GM23338 (cell line): Measurements from ENCODE around the gene FADD. TPM values are rescaled to one million over a fixed set of nuclear protein-coding genes. Genes with fewer than 3 reads are reported as not detected.

Source experiments
- ATAC-seq: fragments of 200-7000 bp; cut with Tn5 transposase; 3 replicates; pipeline ENCODE4 v1.9.1; 2020
- DNase-seq: peaks from one replicate; pipeline ENCODE4 v3.0.0-alpha.2; 2015; ENCODE audit warnings: low spot score
- H2AFZ ChIP-seq: fragments of 200-600 bp; sonication (generic); 2 replicates; pipeline ENCODE4 v1.8.0; 2016; ENCODE audit warnings: antibody characterized with exemption, mild to moderate bottlenecking, moderate library complexity
- H3F3A ChIP-seq: fragments of 200-600 bp; sonication (generic); replicated peaks from 2 replicates; pipeline ENCODE4 v1.8.0; 2017; ENCODE audit warnings: antibody characterized with exemption, mixed run types, low read depth
- H3K27ac ChIP-seq: fragments of 200-600 bp; sonication (generic); 2 replicates; pipeline ENCODE4 v1.6.1; 2016; ENCODE audit warnings: low read depth
- H3K27me3 ChIP-seq: fragments of 200-600 bp; sonication (generic); 2 replicates; pipeline ENCODE4 v1.8.0; 2016; ENCODE audit warnings: mild to moderate bottlenecking, mixed run types, moderate library complexity; ENCODE audit not compliant: insufficient read depth
- H3K36me3 ChIP-seq: fragments of 200-600 bp; sonication (generic); 2 replicates; pipeline ENCODE4 v1.8.0; 2016; ENCODE audit warnings: mild to moderate bottlenecking; ENCODE audit not compliant: insufficient read depth
- H3K4me1 ChIP-seq: fragments of 200-600 bp; sonication (generic); 2 replicates; pipeline ENCODE4 v1.8.0; 2016; ENCODE audit warnings: mild to moderate bottlenecking, moderate library complexity; ENCODE audit not compliant: insufficient read depth
- H3K4me2 ChIP-seq: fragments of 200-600 bp; sonication (generic); 2 replicates; pipeline ENCODE4 v1.7.1; 2017; ENCODE audit warnings: mixed run types
- H3K4me3 ChIP-seq: fragments of 200-600 bp; sonication (generic); 2 replicates; pipeline ENCODE4 v1.6.1; 2016; ENCODE audit warnings: mixed run types
- H3K79me2 ChIP-seq: fragments of 200-600 bp; sonication (generic); replicated peaks from 2 replicates; pipeline ENCODE4 v1.8.0; 2017; ENCODE audit warnings: mild to moderate bottlenecking; ENCODE audit not compliant: insufficient read depth
- H3K9me2 ChIP-seq: fragments of 200-600 bp; sonication (generic); 2 replicates; pipeline ENCODE4 v1.8.0; 2017; ENCODE audit not compliant: insufficient read depth
- H4K20me1 ChIP-seq: fragments of 200-600 bp; sonication (generic); replicated peaks from 2 replicates; pipeline ENCODE4 v1.8.0; 2017; ENCODE audit warnings: mild to moderate bottlenecking; ENCODE audit not compliant: insufficient read depth
- H3K27ac Mint-ChIP-seq: 2 replicates; pipeline ENCODE4 v1.8.0; 2020; ENCODE audit warnings: inconsistent platforms, mild to moderate bottlenecking, moderate library complexity, mixed read lengths
- H3K27me3 Mint-ChIP-seq: 3 replicates; pipeline ENCODE4 v1.8.0; 2022; ENCODE audit warnings: low read depth, mild to moderate bottlenecking, moderate library complexity, mixed read lengths, inconsistent platforms; ENCODE audit not compliant: insufficient read depth, poor library complexity
- H3K36me3 Mint-ChIP-seq: 3 replicates; pipeline ENCODE4 v1.8.0; 2021; ENCODE audit warnings: low read depth, mild to moderate bottlenecking, inconsistent platforms, moderate library complexity, mixed read lengths
- H3K4me1 Mint-ChIP-seq: 3 replicates; pipeline ENCODE4 v1.8.0; 2020; ENCODE audit warnings: mild to moderate bottlenecking, inconsistent platforms, mixed read lengths
- H3K4me3 Mint-ChIP-seq: 3 replicates; pipeline ENCODE4 v1.8.0; 2021; ENCODE audit warnings: moderate library complexity, mild to moderate bottlenecking, inconsistent platforms, mixed read lengths
- H3K9me3 Mint-ChIP-seq: 3 replicates; pipeline ENCODE4 v1.8.0; 2020; ENCODE audit warnings: moderate library complexity, mild to moderate bottlenecking, inconsistent platforms, mixed read lengths
- CREB1 ChIP-seq: fragments of 250-450 bp; sonication (Bioruptor Pico); IDR thresholded peaks from 2 replicates; pipeline ENCODE4 v1.5.0; 2020; ENCODE audit warnings: low read depth, mild to moderate bottlenecking, moderate library complexity
- CTCF ChIP-seq, 2 experiments: fragments of 200-600 bp in 1 of 2; sonication (generic) in 1 of 2; conservative IDR thresholded peaks; 2 replicates each; pipeline versions ENCODE4 v1.5.1 to v1.6.1; 2016 to 2017; ENCODE audit warnings: antibody characterized with exemption in 2 of 2, low read depth in 2 of 2, mild to moderate bottlenecking in 2 of 2, moderate library complexity in 1 of 2
- ETS1 ChIP-seq: IDR thresholded peaks from 2 replicates; pipeline ENCODE4 v1.6.1; 2016; ENCODE audit warnings: antibody characterized with exemption
- EZH2 ChIP-seq: fragments of 200-600 bp; sonication (generic); IDR thresholded peaks from one replicate; pipeline ENCODE4 v1.8.0; 2017; ENCODE audit warnings: antibody characterized with exemption, mild to moderate bottlenecking, low read depth; ENCODE audit not compliant: unreplicated experiment
- EZH2phosphoT487 ChIP-seq: fragments of 200-600 bp; sonication (generic); IDR thresholded peaks from one replicate; pipeline ENCODE4 v1.8.1; 2018; ENCODE audit warnings: antibody characterized with exemption; ENCODE audit not compliant: unreplicated experiment
- JUNB ChIP-seq: IDR thresholded peaks from one replicate; pipeline ENCODE4 v1.6.1; 2016; ENCODE audit warnings: antibody characterized with exemption; ENCODE audit not compliant: unreplicated experiment
- NANOG ChIP-seq: IDR thresholded peaks from 2 replicates; pipeline ENCODE4 v1.6.1; 2016; ENCODE audit warnings: antibody characterized with exemption, borderline replicate concordance
- POLR2AphosphoS5 ChIP-seq: IDR thresholded peaks from 2 replicates; pipeline ENCODE4 v1.6.1; 2016; ENCODE audit warnings: antibody characterized with exemption, low read depth
- REST ChIP-seq: IDR thresholded peaks from one replicate; pipeline ENCODE4 v1.6.1; 2018; ENCODE audit warnings: antibody characterized with exemption; ENCODE audit not compliant: unreplicated experiment
- STAT1 ChIP-seq: IDR thresholded peaks from one replicate; pipeline ENCODE4 v1.6.1; 2016; ENCODE audit warnings: antibody characterized with exemption; ENCODE audit not compliant: unreplicated experiment
- ZNF114 ChIP-seq: fragments of 250-450 bp; sonication (Bioruptor Pico); IDR thresholded peaks from 2 replicates; pipeline ENCODE4 v1.5.0; 2020; ENCODE audit warnings: mild to moderate bottlenecking, moderate library complexity
- ZNF331 ChIP-seq: fragments of 250-450 bp; sonication (Bioruptor Pico); IDR thresholded peaks from 2 replicates; pipeline ENCODE4 v1.5.0; 2020; ENCODE audit warnings: low read depth, mild to moderate bottlenecking, moderate library complexity
- ZNF462 ChIP-seq: fragments of 250-450 bp; sonication (Bioruptor Pico); IDR thresholded peaks from 2 replicates; pipeline ENCODE4 v1.5.0; 2020; ENCODE audit warnings: mild to moderate bottlenecking, moderate library complexity
- polyA plus RNA-seq: library from polyadenylated mRNA; unstranded; fragments of >200 nt; fragmentation: Nextera tagmentation; extraction: Ambion mirVana; gene quantifications from 2 replicates; pipeline ENCODE4 v1.2.1, GENCODE V29; 2016
- total RNA-seq: library from RNA; depleted of rRNA; stranded (reverse); fragments of >200 nt; shearing (Covaris generic); gene quantifications from 2 replicates; pipeline ENCODE4 v1.2.3, GENCODE V29; 2014

The FADD gene
- total and polyA plus RNA-seq, 2 experiments from 2014 or later = 19.7 to 65.8 TPM

- Mint-ChIP-seq H3K36me3 (peaks cover 52% of the 10 kb centered on the region), H3K27ac (peak overlapping the region; percentile 90), H3K9me3 (peaks cover 4% of the 10 kb centered on the region), H3K27me3 (peaks cover 16% of the 10 kb centered on the region), H3K4me3 (peak overlapping the region; percentile 97), H3K4me1 (peaks cover 41% of the 10 kb centered on the region)
- Histone ChIP-seq H3K4me3 (peak overlapping the region; percentile 95), H4K20me1 (peaks cover 33% of the 10 kb centered on the region), H3F3A (0 out of 2 replicates have a peak, but pooled peaks cover 10% of the 10 kb centered on the region), H3K36me3 (peaks cover 4% of the 10 kb centered on the region; the same call in 1 of the 2 replicates), H3K79me2 (peaks cover 40% of the 10 kb centered on the region), H3K27me3 (no peaks in the 10 kb centered on the region), H3K4me2 (peak overlapping the region; percentile 100), H3K4me1 (peaks cover 31% of the 10 kb centered on the region), H3K9me2 (no peaks in the 10 kb centered on the region), H2AFZ (no peak overlapping the region), H3K27ac (peak overlapping the region; percentile 71; the same call in 1 of the 2 replicates)
- ATAC-seq (no peak; the same call in 2 of the 3 replicates), DNase-seq (no peak)
- TF ChIP-seq NANOG (no peak), CTCF (conservative IDR thresholded peaks at IDR 0.05; ENCODE audit: low read depth in 2 of 2) (no peak), ETS1 (no peak), ZNF114 (no peak), ZNF462 (CRISPR knock-in tag) (no peak), ZNF331 (no peak), STAT1 (no peak), CREB1 (CRISPR knock-in tag) (no peak), EZH2phosphoT487 (no peak), EZH2 (no peak), POLR2AphosphoS5 (no peak), JUNB (no peak), REST (no peak)
Measured at GRCh38 chr11:70204466-70204799, 1.3 kb downstream of the FADD start.
